ENCODE data around the gene MYO1E. TPM values are rescaled to one million over a fixed set of nuclear protein-coding genes. Genes with fewer than 3 reads are reported as not detected.
A peak's percentile ranks its signal among the peaks of the same experiment; 100 is the strongest.

The MYO1E gene
- total and polyA plus RNA-seq, 4 donors, result 28.7 to 46.1 (median 38.7) TPM

DNA sequence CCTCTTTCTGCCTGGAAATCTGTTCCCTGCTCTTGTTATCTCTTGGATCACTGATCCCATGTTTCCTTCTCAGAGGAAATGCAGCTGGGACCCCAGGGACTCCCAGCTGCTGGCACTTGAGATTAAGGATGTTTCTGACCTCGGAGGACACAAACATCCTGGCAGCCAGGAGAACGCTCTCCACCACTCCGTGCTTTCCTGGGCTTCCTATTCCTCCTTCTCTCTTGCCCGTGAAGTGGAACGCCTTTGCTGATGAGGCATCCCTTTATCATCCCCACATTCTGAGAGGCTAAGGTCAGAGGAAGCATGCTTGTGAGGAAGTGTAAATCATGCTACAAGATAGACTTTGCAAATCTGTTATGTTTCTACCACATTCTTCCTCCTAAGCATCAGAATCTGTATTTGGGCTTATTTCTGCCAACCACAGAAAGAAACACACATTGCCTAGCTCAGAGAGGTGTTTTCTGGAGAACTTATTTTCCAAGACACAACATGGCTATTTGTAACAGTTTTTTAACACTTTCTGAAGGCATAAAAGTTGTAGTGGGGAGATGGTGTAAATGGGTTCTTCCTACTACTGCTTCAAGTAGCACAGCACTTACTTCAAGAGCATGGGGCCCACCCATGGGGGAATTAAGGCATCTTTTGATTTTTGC, 191.6 kb downstream of the MYO1E start:
- Histone ChIP-seq H3K4me3 (ENCODE audit: low read depth, low read length) (no peak overlapping the region), H3K27me3 (ENCODE audit: control insufficient read depth, insufficient read depth, low read length) (no peaks in the 10 kb centered on the region), H3K4me1 (ENCODE audit: control insufficient read depth, insufficient read depth, low read length) (peaks cover 5% of the 10 kb centered on the region), H3K36me3 (ENCODE audit: control insufficient read depth, insufficient read depth, low read length) (peaks cover 4% of the 10 kb centered on the region), H3K9me3 (ENCODE audit: control insufficient read depth, insufficient read depth, low read length) (peaks cover 1% of the 10 kb centered on the region), H3K27ac (ENCODE audit: low read depth, low read length) (no peak overlapping the region)
- peak in 1 of 6 donors; percentile 55 for DNase-seq (ENCODE audit: low read depth in 4 of 6, low spot score in 6 of 6)
- WGBS (ENCODE audit: insufficient coverage), result 78% methylated on average over 2 of the region's 5 CpGs

DNA sequence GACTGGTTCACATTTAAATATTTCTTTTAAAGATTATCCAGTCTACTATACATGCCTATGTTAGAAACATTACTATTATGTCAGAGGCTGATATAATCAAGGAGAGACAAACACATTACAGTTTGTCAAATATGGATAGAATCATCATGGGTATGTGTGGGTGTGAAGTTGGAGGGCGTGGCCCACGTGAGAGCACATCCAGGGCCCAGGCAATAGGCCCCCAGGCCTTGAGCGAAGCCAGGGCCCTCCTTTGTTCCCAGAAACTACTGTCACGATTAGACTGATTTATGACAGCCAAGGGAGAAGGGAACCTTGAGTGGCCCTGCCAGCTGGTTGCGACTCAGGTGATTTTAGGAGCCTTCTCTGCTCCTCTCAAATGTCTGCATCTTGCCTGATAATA, 193.0 kb downstream of the MYO1E start:
- H3K4me3 ChIP-seq (ENCODE audit: low read depth, low read length), result no peak overlapping the region
- peaks cover 1% of the 10 kb centered on the region for H3K9me3 ChIP-seq (ENCODE audit: control insufficient read depth, insufficient read depth, low read length)
- no peak overlapping the region for H3K27ac ChIP-seq (ENCODE audit: low read depth, low read length)
- H3K36me3 ChIP-seq (ENCODE audit: control insufficient read depth, insufficient read depth, low read length), result peaks cover 4% of the 10 kb centered on the region
- no peaks in the 10 kb centered on the region for H3K27me3 ChIP-seq (ENCODE audit: control insufficient read depth, insufficient read depth, low read length)
- H3K4me1 ChIP-seq (ENCODE audit: control insufficient read depth, insufficient read depth, low read length), result peaks cover 6% of the 10 kb centered on the region
- DNase-seq (ENCODE audit: low read depth in 4 of 6, low spot score in 6 of 6), result no peak
- WGBS (ENCODE audit: insufficient coverage), result 67% methylated on average over 4 of the region's 5 CpGs

DNA sequence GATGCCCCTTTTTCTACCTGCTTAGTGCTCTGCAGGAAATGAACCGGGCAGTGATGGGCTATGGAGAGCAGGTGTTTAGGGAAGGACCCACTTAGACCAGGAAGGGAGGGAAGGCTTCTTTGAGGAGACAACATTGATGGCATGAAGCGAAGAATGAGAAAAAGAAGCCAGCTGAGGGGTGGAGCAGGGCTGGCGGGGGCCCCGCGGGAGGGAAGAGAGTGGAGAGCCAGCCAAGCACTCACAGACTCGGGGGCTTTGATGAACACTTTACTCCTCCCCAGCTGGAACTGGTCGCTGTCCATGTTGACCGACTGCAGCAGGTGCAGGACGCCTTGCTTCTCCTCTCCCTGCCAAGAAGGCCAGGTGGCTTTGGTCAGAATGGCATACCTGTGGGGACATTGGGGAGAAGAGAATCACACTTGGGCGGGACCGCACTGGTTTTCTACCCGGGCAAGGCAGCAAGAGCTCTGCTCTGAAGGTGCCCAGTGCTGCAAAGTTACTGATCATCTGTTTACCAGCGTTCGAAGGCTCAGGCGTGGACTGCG, 194.4 kb downstream of the MYO1E start:
- 91% methylated on average over 11 of the region's 16 CpGs for WGBS (ENCODE audit: insufficient coverage)
- Histone ChIP-seq H3K4me1 (ENCODE audit: control insufficient read depth, insufficient read depth, low read length) (peaks cover 9% of the 10 kb centered on the region), H3K27ac (ENCODE audit: low read depth, low read length) (no peak overlapping the region), H3K27me3 (ENCODE audit: control insufficient read depth, insufficient read depth, low read length) (no peaks in the 10 kb centered on the region), H3K4me3 (ENCODE audit: low read depth, low read length) (no peak overlapping the region), H3K9me3 (ENCODE audit: control insufficient read depth, insufficient read depth, low read length) (peaks cover 1% of the 10 kb centered on the region), H3K36me3 (ENCODE audit: control insufficient read depth, insufficient read depth, low read length) (peaks cover 4% of the 10 kb centered on the region)
- no peak for DNase-seq (ENCODE audit: low read depth in 4 of 6, low spot score in 6 of 6)

DNA sequence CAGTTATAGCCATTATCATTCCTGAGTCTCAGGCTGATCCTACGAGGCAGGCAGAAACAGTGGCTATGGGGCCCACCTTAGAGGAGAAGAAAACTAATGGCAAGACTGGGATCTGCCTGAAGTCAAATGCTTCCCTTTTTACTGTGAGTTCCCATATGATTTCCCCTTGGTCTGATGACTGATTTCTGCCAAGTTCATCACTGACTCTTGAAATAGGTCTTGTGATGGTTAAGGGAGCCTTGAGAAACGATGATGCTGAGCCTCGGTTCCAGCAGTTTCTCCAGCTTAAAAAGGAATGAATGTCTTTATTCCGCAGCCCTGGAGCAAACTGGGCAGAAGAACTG, 195.4 kb downstream of the MYO1E start:
- peaks cover 4% of the 10 kb centered on the region for H3K36me3 ChIP-seq (ENCODE audit: control insufficient read depth, insufficient read depth, low read length)
- no peak for DNase-seq (ENCODE audit: low read depth in 4 of 6, low spot score in 6 of 6)
- 90% methylated on average over 3 of the region's 4 CpGs for WGBS (ENCODE audit: insufficient coverage)
- no peak overlapping the region for H3K4me3 ChIP-seq (ENCODE audit: low read depth, low read length)
- H3K4me1 ChIP-seq (ENCODE audit: control insufficient read depth, insufficient read depth, low read length), result peaks cover 9% of the 10 kb centered on the region
- H3K9me3 ChIP-seq (ENCODE audit: control insufficient read depth, insufficient read depth, low read length), result peaks cover 1% of the 10 kb centered on the region
- no peaks in the 10 kb centered on the region for H3K27me3 ChIP-seq (ENCODE audit: control insufficient read depth, insufficient read depth, low read length)
- H3K27ac ChIP-seq (ENCODE audit: low read depth, low read length), result no peak overlapping the region

DNA sequence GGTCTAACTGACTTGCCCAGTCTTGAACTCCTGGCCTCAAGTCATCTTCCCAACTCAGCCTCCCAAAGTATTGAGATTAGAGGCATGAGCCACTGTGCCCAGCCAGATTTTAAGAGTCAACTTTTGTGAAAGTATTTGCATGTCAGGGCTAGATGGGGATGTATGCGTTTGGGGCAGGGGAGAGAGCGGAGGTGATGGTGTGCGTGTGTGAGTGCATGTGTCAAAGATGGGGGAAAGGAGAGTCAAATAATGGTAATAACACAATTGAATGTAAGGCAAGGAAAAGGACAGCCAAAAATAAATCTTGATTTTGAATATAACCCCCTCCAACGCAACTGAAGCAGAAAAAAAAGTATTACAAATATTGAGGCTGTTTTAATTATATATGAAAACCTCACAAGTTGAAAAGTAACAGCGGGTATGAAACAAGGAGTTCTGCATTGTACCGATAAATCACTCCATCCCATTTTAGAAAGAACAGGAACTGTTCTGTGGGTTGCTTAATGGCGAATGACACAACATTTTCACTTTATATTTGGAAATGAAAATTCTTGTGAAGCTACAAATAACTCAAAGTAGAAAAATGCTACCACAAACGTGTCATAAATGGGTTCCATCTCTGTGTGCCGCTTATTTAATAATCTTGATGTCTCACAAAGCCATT, 195.9 kb downstream of the MYO1E start:
- 95% methylated on average over 3 of the region's 9 CpGs for WGBS (ENCODE audit: insufficient coverage)
- peaks cover 9% of the 10 kb centered on the region for H3K4me1 ChIP-seq (ENCODE audit: control insufficient read depth, insufficient read depth, low read length)
- H3K9me3 ChIP-seq (ENCODE audit: control insufficient read depth, insufficient read depth, low read length), result peaks cover 1% of the 10 kb centered on the region
- H3K4me3 ChIP-seq (ENCODE audit: low read depth, low read length), result no peak overlapping the region
- H3K27ac ChIP-seq (ENCODE audit: low read depth, low read length), result no peak overlapping the region
- H3K36me3 ChIP-seq (ENCODE audit: control insufficient read depth, insufficient read depth, low read length), result peaks cover 4% of the 10 kb centered on the region
- no peaks in the 10 kb centered on the region for H3K27me3 ChIP-seq (ENCODE audit: control insufficient read depth, insufficient read depth, low read length)
- no peak for DNase-seq (ENCODE audit: low read depth in 4 of 6, low spot score in 6 of 6)

DNA sequence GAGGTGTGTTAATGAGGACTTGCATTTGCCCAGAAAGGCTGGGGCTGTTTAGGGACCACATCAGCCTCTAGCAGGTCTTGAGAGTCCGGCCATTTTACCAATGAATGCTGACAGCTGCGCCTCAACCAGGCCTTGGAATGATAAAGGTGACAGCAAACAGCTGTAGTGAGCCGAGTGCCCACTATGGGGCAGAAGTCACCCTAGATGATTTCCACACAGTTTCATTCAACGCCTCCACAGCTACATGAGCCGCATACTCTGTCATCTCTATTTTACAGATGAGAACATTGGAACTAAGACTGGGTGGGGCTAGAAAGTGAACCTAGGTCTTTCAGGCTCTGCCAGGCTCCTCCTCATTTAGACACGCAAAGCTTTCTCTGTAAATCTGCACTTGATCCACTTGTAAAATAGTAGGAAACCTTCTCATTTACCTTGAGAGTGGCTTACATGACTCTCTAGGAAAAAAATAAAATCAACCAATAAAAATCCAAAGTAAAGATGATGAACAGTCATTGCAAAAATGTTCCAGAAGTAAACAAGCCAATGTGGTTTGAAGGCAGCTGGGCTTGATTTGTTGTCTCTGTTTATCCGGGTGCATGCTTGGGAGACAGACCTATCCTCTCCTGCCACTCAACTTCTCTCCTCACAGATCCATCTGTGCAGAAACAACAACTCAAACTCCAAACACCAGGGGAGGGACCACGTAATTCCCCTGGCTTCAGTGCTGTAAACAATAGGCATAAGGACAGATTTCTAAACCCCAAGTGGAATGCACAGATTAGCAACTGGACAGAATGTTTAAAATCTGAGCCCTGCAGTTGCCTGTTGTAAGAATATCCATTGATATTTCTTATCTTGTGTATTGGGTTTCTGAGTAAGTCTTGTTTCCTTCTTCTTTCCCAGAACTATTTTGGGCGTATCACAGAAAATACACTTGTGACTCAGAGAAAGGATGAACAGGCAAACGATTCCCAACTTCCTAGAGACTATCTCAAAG, 197.5 kb downstream of the MYO1E start:
- DNase-seq (ENCODE audit: low read depth in 4 of 6, low spot score in 6 of 6), result peak in 4 of 6 donors; percentile 17 to 86 (median 54)
- Histone ChIP-seq H3K36me3 (ENCODE audit: control insufficient read depth, insufficient read depth, low read length) (peaks cover 4% of the 10 kb centered on the region), H3K4me3 (ENCODE audit: low read depth, low read length) (no peak overlapping the region), H3K4me1 (ENCODE audit: control insufficient read depth, insufficient read depth, low read length) (peaks cover 20% of the 10 kb centered on the region), H3K9me3 (ENCODE audit: control insufficient read depth, insufficient read depth, low read length) (no peaks in the 10 kb centered on the region), H3K27me3 (ENCODE audit: control insufficient read depth, insufficient read depth, low read length) (no peaks in the 10 kb centered on the region), H3K27ac (ENCODE audit: low read depth, low read length) (no peak overlapping the region)
- 57% methylated on average over 3 of the region's 10 CpGs for WGBS (ENCODE audit: insufficient coverage)

DNA sequence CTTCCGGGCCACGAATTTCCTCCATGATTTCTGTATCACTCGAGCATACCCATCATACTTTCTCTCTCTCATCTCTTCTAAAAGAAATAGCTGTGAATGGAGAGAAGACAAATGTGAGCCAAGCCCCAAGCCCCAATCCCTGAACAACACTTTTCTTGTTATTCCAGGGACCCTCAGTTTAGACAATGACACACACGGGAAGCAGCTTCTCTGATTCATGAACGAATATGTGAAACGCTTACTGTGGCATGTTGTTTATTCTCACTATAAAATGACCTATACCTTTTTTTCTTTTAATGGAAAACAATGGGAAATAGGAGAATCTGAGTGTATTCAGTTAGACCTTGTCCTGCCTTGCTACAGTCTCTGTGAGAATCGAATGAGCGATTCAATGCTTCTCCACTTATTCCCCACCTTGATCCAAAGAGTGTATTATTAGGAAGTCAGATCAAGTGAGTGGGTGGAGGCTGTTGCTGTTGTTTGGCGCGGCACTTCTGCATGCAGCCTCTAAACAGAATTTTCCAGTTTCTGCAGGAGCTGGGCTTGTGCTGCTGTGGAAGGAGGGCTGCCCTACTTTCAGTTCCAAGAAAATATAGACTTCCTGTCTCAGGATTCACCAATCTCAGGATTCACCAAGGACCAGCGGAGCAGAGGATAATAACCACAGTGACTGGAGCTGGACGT, 198.4 kb downstream of the MYO1E start:
- Histone ChIP-seq H3K9me3 (ENCODE audit: control insufficient read depth, insufficient read depth, low read length) (no peaks in the 10 kb centered on the region), H3K27ac (ENCODE audit: low read depth, low read length) (no peak overlapping the region), H3K27me3 (ENCODE audit: control insufficient read depth, insufficient read depth, low read length) (no peaks in the 10 kb centered on the region), H3K4me3 (ENCODE audit: low read depth, low read length) (no peak overlapping the region), H3K4me1 (ENCODE audit: control insufficient read depth, insufficient read depth, low read length) (peaks cover 25% of the 10 kb centered on the region), H3K36me3 (ENCODE audit: control insufficient read depth, insufficient read depth, low read length) (peaks cover 4% of the 10 kb centered on the region)
- WGBS (ENCODE audit: insufficient coverage), result 60% methylated on average over 2 of the region's 12 CpGs
- DNase-seq (ENCODE audit: low read depth in 4 of 6, low spot score in 6 of 6), result no peak

DNA sequence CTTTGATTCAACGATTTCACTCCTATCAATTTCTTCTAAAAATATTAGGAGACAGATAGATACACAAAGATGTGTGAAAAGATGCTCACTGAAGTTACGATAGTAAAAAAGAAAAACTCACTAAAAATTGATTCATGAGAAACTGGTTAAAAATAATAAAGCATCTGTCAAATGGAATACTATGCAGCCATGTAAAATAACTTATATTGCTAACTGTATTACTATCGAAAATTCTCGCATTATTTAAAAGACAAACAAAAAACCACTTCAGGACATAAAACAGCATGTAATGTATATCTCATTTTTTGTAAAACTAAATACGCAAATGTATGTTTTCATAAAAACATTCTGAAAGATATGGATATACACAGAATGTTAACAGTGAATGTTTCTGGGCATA, 199.5 kb downstream of the MYO1E start:
- H3K4me1 ChIP-seq (ENCODE audit: control insufficient read depth, insufficient read depth, low read length), result peaks cover 22% of the 10 kb centered on the region
- H3K36me3 ChIP-seq (ENCODE audit: control insufficient read depth, insufficient read depth, low read length), result peaks cover 2% of the 10 kb centered on the region
- WGBS (ENCODE audit: insufficient coverage), result no CpG with 5 or more reads among the region's 5 CpGs
- DNase-seq (ENCODE audit: low read depth in 4 of 6, low spot score in 6 of 6), result no peak
- no peaks in the 10 kb centered on the region for H3K27me3 ChIP-seq (ENCODE audit: control insufficient read depth, insufficient read depth, low read length)
- no peak overlapping the region for H3K4me3 ChIP-seq (ENCODE audit: low read depth, low read length)
- no peaks in the 10 kb centered on the region for H3K9me3 ChIP-seq (ENCODE audit: control insufficient read depth, insufficient read depth, low read length)
- H3K27ac ChIP-seq (ENCODE audit: low read depth, low read length), result no peak overlapping the region

DNA sequence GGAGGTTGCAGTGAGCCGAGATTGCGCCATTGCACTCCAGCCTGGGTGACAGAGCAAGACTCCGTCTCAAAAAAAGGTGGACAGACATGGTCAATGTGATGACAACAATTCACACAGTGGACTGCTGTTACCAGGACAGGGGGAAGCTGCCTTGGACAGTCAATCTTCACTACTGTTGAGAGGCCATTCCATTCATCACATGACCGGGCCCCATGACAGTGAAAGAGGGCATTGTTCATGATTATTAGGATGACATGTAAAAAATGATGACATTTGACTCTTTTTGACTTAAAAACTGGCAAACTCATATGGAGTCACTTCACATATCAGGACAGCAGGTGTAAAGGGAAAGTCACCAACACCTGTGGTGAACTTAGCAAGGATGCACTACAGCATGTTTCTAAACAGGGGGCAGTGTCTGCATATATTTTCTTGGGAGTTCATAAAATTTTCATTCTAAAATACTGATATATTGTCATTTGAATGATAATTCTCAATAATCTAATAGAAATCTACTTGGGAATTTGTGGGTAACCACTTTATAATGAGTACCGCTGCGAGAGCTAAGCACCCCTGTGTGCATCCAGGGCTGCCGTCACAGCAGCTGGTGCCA, 200.3 kb downstream of the MYO1E start:
- Histone ChIP-seq H3K27ac (ENCODE audit: low read depth, low read length) (no peak overlapping the region), H3K27me3 (ENCODE audit: control insufficient read depth, insufficient read depth, low read length) (no peaks in the 10 kb centered on the region), H3K4me3 (ENCODE audit: low read depth, low read length) (no peak overlapping the region), H3K4me1 (ENCODE audit: control insufficient read depth, insufficient read depth, low read length) (peaks cover 21% of the 10 kb centered on the region), H3K9me3 (ENCODE audit: control insufficient read depth, insufficient read depth, low read length) (no peaks in the 10 kb centered on the region), H3K36me3 (ENCODE audit: control insufficient read depth, insufficient read depth, low read length) (no peaks in the 10 kb centered on the region)
- no peak for DNase-seq (ENCODE audit: low read depth in 4 of 6, low spot score in 6 of 6)
- WGBS (ENCODE audit: insufficient coverage), result 99% methylated on average over 6 of the region's 7 CpGs
